Pons (tissue), 1 donor: ENCODE results near the gene GPR87.

Experiments used
- DNase-seq: peaks from one replicate; pipeline ENCODE4 v3.0.0-alpha.2; 2016; ENCODE audit warnings: low spot score

Gene GPR87

DNA sequence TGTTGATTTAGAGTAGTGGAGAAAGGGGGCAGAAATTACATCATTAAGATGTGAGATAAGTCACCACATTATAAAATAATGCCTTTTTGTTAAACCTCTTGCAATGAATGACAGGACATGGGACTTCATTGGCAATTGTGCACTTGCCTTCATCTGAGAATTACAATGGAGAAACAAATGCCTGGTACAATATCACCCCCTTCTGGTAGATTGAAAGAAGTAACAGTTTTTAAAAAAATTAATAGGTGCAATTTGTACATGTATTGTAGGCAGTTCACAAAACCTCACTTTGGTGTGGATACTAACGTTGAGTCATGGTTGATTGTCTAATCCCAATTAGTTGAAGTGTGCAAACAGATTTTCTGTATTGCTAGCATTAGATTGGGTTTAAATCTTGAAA is 33.7 kb downstream of the GPR87 start:
- DNase-seq: peak; percentile 93

DNA sequence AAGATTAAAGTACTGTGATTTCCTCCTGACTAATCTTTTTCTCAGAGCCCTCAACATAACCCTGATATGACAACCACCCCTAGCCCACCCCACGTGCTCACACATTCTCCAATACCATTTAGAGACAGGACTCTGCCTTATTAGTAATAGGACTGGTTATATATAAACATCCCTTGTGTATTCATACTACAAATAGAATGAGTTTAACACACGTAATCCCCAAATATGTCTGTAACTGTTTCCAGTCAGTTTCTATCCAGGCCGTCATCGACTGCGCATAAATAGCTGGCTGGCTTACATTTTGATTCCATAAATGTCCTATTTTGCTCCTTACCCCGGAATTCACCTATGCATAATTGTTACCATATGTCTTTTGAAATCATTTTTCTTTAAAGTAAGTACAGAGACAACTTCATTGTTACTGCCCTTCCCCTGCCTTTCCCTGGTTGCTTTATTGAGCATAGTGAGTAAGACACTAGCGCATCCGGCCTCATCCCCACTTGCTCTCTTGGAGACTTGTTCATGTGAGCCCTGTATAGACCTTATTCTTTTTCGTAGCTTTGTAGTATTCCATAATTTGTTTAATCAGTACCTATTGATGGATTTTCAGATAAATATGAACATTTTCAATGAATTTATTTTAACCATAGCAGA is 34.8 kb downstream of the GPR87 start:
- no peak for DNase-seq

DNA sequence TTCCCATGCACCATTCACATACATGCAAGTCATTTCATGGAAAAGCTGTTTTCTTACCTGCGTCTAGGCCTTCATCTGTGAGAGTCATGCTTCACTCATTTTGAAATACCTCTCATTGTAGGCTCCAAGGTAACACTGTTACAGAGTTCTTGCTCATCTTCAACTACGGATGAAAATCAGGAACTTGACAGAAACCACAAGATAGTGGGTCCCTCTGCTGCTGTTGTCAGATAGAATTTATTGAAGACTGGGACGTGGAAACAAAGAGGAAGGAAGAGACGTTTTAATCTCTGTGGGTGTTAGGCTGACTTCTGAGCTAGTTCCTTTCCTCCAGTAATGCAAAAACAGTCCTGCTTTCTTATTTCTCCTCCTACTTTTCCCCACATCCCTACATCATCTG is 38.4 kb downstream of the GPR87 start, which contains the start of gene P2RY14:
Gene P2RY14 (minus strand): TSS at position 313 of the 400 bp plus-strand sequence. CDS start 64,226 bp downstream, outside the sequence.
- peak; percentile 77 for DNase-seq

DNA sequence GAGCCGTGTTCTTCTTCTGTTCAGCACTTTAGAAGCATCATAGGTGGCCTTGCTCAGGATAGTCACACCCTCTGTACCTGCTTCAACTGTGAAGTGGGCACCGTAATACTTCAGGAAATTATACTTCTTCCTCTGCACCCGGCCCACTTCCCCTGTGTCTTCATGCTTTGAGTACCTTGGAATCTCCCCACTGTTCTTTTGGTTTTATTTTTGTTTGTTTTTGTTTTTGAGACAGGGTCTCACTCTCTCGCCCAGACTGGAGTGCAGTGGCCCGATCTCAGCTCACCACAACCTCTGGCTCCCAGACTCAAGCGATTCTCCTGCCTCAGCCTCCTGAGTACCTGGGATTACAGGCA is 40.0 kb downstream of the GPR87 start:
- no peak for DNase-seq

DNA sequence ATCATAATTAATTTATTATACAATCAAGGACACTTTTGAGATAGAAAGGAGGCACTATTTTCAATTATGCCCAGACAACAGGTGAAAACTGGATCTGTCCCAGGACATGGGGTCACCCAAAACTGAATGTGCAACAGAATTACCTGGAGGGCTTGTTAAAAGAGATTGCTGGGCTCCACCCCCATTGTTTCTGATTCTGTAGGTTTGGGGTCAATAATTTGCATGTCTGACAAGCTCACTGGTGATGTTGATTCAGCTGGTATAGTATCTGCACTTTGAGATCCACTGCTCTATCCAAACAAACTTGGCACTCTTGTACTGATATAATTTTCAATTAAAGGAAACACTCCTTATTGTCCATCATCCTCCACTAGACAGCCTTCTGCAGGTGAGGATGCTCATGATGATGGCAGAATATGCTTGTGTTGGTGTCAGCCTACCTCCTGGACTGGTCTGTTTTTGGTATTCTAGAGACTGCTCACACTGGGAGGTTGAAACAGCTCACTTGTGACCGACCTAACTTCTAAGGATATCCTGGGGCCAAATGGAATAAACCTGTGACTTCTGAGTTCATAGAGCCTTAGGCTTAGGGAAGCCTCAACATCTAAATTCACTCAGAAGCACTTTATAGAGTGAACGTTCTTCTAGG is 40.5 kb downstream of the GPR87 start:
- no peak for DNase-seq

DNA sequence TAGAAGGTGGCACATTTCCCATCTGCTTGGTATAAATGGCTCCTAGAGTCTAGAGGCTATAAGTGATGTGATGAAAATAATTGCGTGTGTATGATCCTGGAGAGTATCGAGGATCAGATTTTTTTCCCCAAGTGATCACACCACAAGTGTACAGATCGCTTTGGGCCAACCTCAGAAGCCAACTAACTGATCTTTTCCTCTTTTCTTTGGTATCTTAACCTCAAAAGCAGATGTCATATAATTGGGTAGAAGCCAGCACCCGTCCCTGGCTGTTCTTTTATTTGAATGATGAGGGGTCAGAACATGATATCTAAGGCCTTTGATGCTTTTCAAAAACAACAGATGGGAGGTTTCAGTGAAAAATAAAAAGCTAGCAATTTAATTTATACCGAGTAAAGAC is 41.5 kb downstream of the GPR87 start:
- DNase-seq: no peak

DNA sequence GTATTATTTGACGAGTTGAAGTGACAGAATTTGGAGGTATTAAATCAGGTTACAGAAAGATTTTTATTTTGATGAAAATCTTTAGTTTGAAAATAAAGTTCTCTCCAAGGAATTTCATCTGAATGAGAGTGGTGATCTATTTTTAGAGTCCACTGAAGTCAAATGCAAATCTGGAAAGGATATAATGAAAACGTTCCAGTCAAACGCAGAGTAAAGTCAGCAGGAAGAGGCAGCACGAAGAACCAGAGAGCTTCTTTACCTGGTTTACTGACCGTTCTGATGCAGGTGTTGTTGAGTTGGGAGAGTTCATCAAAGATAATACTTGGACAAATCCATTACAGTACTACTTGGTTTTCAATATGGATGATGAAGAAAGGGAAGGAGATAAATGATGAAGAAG is 47.0 kb downstream of the GPR87 start:
- DNase-seq: no peak

DNA sequence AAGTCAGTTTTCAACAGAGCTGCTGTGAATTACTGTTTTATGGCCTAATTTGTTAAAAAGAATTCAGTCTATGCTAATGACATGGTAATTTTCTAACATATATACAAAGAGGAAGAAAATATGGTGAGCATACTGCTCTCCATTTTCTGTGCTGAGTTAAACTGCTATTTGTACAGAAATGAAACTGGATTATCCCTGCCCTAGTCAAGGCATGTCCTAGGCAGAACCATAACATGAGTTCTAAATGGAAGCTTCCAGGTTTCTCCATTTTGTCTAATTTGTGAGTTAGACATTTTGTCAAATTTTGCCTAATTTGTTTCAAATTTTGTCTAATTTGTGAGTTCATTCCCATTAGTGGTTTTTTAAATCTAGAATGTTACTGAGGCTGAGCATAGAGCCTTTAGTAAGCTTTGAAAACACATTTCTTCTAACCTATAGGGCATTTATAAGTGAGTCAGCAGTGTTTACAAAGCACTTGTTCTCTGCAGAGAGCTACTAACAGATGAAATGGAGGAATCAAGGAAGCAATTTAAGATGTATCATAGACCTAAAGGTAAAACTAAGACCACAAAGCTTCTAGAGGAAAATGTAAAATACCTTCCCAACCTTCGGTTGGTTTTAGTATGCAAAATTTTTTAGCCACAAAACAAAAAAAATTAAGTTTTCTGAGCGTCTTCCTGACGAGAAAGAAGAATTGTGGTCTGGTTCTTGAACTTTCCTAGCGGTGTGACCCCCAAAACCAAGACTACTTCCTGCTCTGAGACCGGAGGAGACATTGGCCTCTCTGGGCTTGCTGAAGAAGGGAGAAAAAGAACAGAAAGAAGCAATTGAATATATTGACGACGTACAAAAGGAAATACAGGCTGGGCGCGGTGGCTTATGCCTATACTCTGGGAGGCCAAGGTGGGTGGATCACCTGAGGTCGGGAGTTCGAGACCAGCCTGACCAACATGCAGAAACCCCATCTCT is 48.1 kb downstream of the GPR87 start:
- no peak for DNase-seq

DNA sequence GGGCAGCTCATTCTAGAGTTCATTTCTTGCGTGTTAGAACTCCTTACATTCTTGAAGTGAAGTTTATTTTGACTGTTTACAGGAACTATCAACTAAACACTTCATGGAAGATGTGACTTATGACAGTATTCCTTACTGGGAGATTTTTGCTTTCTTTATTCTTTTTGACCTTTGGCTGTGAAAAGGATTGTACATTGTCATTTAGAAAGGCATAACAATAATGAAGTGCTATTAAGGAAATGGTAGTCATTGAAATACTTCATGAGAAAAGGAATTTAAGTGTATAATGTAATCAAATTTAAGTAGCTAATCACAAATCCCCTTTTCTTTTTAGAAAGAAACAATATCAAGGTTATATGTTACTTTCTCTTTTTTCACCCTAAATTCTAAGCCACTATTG is 49.6 kb downstream of the GPR87 start:
- no peak for DNase-seq

DNA sequence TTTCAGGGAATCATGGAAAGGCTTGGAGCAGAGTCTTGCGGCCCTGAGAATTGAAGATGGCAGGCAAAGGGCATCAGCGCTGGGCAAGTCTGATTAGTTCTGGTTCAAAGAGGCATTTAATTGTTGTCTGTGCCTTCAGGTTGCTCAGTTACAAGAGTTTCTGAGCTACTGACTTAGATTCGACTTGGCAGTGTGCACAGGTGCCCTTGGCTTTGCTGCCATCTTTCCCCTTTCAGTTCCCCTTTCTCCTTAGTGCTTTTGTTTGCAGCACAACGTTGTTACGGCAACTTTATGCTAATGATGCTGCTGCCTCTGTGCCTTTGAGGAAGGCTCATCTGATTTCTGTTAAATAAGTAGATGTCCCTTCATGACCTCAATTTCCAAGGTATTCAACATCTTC is 50.8 kb downstream of the GPR87 start:
- peak; percentile 67 for DNase-seq

DNA sequence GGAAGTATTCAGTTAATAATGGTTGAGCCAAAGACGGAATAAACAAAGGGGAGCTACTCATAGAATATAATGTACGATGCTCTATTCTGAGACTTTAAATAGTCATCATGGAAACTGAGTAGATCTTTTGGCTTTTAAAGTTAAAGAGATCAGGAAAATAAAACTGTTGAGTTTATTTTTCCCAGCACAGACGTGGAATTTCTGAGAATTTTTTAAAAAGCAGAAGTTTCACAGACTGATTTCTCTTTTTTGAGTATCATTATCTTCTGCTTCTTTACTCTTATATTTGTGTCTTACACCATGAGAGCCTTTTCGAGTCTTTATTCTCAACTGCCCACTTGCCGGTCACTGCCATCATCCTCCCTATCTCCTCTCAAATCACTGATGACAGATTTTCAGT is 51.5 kb downstream of the GPR87 start:
- no peak for DNase-seq

DNA sequence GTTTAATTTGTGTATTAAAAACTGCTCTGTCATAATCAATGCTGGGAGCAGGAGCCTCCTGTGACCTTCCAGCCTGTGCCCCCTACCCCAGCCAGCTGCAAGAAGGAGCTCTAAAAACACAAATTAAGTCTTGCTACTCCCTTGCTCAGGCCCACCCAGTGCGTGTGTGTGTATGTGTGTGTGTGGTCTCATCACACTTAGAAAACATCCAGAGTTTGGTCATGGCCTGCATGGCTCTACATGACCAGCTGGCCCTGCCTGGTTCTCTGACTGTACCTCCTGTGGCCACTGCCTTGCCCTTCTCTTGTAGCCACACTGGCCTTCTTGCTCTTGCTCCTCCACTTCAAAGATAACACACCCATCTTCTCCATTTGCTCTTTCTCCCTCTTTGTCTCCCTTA is 52.0 kb downstream of the GPR87 start:
- no peak for DNase-seq

DNA sequence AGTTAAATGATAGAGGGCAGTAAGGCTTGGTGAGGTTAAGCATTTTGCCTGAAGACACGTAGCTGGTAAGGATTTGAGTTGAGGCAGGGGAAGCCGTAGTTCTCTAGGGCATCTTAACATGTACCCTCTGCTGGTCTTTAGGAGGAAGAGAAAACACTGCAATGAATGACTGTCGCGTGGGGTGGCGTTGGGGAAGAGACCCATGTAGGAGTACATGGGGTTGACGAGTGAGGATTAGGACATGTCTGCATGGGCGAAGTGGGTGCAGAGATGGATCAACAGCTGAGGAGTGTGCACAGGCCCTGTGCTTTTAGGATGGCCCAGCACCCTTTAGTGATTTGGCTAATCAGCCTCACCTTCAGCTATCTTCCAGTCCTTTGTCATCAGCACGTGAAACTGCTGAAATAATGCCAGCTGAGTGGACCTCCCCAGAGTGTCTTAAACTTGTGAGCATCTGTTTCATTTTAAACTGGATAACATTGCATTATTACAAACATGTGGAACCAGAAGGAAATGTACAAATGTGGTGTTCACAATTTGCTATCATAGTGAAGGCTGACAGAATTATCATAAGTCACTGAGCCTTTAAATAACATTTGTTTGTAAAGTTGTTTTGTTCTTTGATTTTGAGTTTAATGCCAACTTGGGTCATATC is 53.6 kb downstream of the GPR87 start:
- no peak for DNase-seq

DNA sequence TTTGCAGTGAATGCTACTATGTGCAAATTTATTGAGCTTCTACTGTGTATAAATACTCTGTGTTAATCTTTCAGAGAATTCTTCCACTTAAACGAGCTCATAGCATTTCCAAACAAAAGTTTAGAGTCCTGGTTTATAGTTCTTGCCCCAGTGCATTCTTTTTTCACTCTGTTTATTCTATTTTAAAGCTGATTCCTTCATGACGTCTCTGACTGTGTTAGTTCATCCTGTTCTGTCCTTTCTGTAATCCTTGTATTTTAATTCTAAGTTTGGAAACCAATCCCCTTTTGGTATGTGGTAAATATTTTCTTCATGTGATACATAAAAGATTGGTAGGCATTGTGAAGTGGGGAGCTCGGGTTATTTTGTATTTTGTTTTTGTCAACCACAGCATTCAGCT is 57.0 kb downstream of the GPR87 start:
- no peak for DNase-seq

DNA sequence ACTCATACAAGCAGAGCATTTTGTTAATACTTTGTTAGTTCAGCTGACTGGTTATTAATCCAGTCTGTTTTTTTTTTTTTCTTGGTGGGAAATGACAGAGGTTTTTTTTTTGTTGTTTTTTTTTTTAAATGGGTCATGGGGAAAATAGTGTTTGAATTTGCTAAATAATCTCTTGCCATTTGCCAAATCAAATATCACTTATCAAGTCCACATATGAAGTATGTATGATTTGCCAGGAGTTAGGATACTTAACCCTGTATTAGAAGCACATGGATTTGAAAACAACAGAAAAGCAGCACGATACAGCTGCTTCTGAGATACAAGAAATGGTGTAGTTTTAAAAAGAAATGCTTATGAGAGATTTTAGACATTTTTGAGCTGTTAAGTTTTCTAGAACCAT is 59.9 kb downstream of the GPR87 start:
- DNase-seq: no peak

DNA sequence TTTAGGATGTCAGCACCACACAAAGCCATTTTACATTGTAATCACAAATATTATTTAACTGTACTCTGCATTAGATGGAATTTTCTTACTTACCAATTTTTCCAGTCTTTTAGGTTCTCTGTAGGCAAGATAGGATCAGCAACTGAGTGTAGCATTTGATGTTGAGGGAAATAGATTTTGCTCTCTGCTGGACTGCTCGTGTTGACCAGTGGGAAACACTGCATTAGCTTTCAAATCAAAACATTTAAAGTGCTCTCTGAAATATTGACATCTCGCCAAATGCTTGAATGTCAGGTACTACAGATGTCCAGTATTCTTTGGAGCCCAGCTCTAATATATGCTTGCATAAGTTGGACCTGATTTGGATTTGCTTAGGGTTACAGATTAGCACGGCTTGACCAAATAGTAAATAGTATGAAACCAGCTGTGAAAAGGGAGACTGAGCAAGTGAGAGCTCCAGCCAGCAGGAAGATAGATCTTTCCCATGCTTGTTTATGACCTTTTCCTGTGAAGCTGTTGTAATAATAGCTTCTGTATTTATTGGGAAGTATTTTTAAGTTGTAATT is 67.8 kb downstream of the GPR87 start:
- no peak for DNase-seq
